CD4-positive, alpha-beta memory T cell (primary cell): Measurements from ENCODE around the gene LMAN2. TPM values are rescaled to one million over a fixed set of nuclear protein-coding genes. Genes with fewer than 3 reads are reported as not detected.

Experiments
- CTCF ChIA-PET: fragments of 350-600 bp; sonication (Branson Sonifier 250); formaldehyde crosslinking; loops from one replicate; lab custom pipeline; 2021; ENCODE audit warnings: inconsistent platforms; ENCODE audit not compliant: partially characterized antibody; lab: Charles Lee
- POLR2A ChIA-PET: fragments of 350-600 bp; sonication (Branson Sonifier 250); formaldehyde crosslinking; loops from one replicate; lab custom pipeline; 2021; ENCODE audit not compliant: partially characterized antibody; lab: Charles Lee
- DNase-seq, 5 donors: peaks; one replicate each; pipeline versions ENCODE4 v3.0.0 to v3.0.0-alpha.2; 2020 to 2022; ENCODE audit warnings: mixed read lengths in 1 of 5
- H3K27ac ChIP-seq: one replicate; pipeline ENCODE4 v1.7.0; 2013; ENCODE audit warnings: low read depth, low read length
- H3K27me3 ChIP-seq: 2 replicates; pipeline ENCODE4 v1.7.0; 2013; ENCODE audit warnings: mild to moderate bottlenecking, low read length, moderate library complexity; ENCODE audit not compliant: insufficient read depth
- H3K36me3 ChIP-seq: 2 replicates; pipeline ENCODE4 v1.7.0; 2013; ENCODE audit warnings: mild to moderate bottlenecking, low read length, moderate library complexity; ENCODE audit not compliant: insufficient read depth
- H3K4me1 ChIP-seq: 2 replicates; pipeline ENCODE4 v1.7.0; 2013; ENCODE audit warnings: mild to moderate bottlenecking, low read length, moderate library complexity; ENCODE audit not compliant: insufficient read depth
- H3K4me3 ChIP-seq, 2 donors: one replicate each; pipeline ENCODE4 v1.7.0; 2013; ENCODE audit warnings: low read length in 2 of 2, mild to moderate bottlenecking in 1 of 2
- H3K9me3 ChIP-seq, 2 donors: one replicate each; pipeline ENCODE4 v1.7.0; 2013; ENCODE audit warnings: low read length in 2 of 2, control low read depth in 1 of 2; ENCODE audit not compliant: control insufficient read depth in 1 of 2
- H3K27ac Mint-ChIP-seq, 7 donors: one replicate each; pipeline ENCODE4 v1.8.0; 2020 to 2021; ENCODE audit warnings: mixed read lengths in 7 of 7, mild to moderate bottlenecking in 6 of 7, inconsistent platforms in 3 of 7, moderate library complexity in 3 of 7
- H3K27me3 Mint-ChIP-seq, 2 donors: one replicate each; pipeline ENCODE4 v1.8.0; 2020 to 2021; ENCODE audit warnings: mixed read lengths in 2 of 2
- H3K36me3 Mint-ChIP-seq, 2 donors: one replicate each; pipeline ENCODE4 v1.8.0; 2020 to 2021; ENCODE audit warnings: mixed read lengths in 2 of 2, inconsistent platforms in 1 of 2, mild to moderate bottlenecking in 1 of 2
- H3K4me1 Mint-ChIP-seq, 4 donors: one replicate each; pipeline ENCODE4 v1.8.0; 2020 to 2021; ENCODE audit warnings: mixed read lengths in 4 of 4, mild to moderate bottlenecking in 1 of 4
- H3K4me3 Mint-ChIP-seq, 8 donors: one replicate each; pipeline ENCODE4 v1.8.0; 2020 to 2021; ENCODE audit warnings: mixed read lengths in 8 of 8, mild to moderate bottlenecking in 7 of 8, moderate library complexity in 6 of 8, inconsistent platforms in 3 of 8
- H3K9me3 Mint-ChIP-seq, 8 donors: one replicate each; pipeline ENCODE4 v1.8.0; 2020 to 2021; ENCODE audit warnings: mixed read lengths in 8 of 8, mild to moderate bottlenecking in 5 of 8, inconsistent platforms in 3 of 8, moderate library complexity in 1 of 8
- intact Hi-C: fragments of 100-400 bp; cut with micrococcal nuclease; formaldehyde crosslinking; loops from one replicate; pipeline ENCODE4 v1.15.1; 2023
- polyA plus RNA-seq, 2 donors: library from polyadenylated mRNA; unstranded; fragments of 300-500 nt; fragmentation: Illumina TruSeq; gene quantifications; one replicate each; pipeline ENCODE4 v1.2.3, GENCODE V29; 2021
- total RNA-seq, 2 experiments: library from RNA; stranded (reverse); gene quantifications; one replicate each; pipeline ENCODE4 v1.2.3, GENCODE V29; 2021

Gene LMAN2
- total and polyA plus RNA-seq, 4 experiments from 2014 or later, result 114 to 322 (median 173) TPM

GRCh38 chr5:177332896-177333260 is 18.6 kb downstream of the LMAN2 start:
- no peaks in the 10 kb centered on the region for H3K9me3 Mint-ChIP-seq
- Histone ChIP-seq H3K27me3 (no peaks in the 10 kb centered on the region), H3K4me1 (no peaks in the 10 kb centered on the region), H3K36me3 (peaks cover 75% of the 10 kb centered on the region), H3K9me3 (no peaks in the 10 kb centered on the region), H3K27ac (no peak overlapping the region), H3K4me3 (no peak overlapping the region)
- POLR2A ChIA-PET, result interaction anchor here (2.6 kb wide), 1 partner anchor 70 kb away, joined by 9 read pairs; no protein-coding TSS in a partner anchor
- no peak for DNase-seq
- H3K27me3 Mint-ChIP-seq, result no peaks in the 10 kb centered on the region
- H3K36me3 Mint-ChIP-seq, result peaks cover 24 to 64% of the 10 kb centered on the region in 2 donors
- peaks cover 1 to 6% (median 2%) of the 10 kb centered on the region in 4 donors for H3K4me1 Mint-ChIP-seq
- H3K4me3 Mint-ChIP-seq, result no peak overlapping the region
- CTCF ChIA-PET, result interaction anchor here (1.7 to 3.6 kb wide), 2 partner anchors 15 to 23 kb away, joined by 5 to 8 read pairs; no protein-coding TSS in a partner anchor
- intact Hi-C loops, result no loop called here
- peak overlapping the region in 1 of 7 donors; percentile 35 for H3K27ac Mint-ChIP-seq

DNA sequence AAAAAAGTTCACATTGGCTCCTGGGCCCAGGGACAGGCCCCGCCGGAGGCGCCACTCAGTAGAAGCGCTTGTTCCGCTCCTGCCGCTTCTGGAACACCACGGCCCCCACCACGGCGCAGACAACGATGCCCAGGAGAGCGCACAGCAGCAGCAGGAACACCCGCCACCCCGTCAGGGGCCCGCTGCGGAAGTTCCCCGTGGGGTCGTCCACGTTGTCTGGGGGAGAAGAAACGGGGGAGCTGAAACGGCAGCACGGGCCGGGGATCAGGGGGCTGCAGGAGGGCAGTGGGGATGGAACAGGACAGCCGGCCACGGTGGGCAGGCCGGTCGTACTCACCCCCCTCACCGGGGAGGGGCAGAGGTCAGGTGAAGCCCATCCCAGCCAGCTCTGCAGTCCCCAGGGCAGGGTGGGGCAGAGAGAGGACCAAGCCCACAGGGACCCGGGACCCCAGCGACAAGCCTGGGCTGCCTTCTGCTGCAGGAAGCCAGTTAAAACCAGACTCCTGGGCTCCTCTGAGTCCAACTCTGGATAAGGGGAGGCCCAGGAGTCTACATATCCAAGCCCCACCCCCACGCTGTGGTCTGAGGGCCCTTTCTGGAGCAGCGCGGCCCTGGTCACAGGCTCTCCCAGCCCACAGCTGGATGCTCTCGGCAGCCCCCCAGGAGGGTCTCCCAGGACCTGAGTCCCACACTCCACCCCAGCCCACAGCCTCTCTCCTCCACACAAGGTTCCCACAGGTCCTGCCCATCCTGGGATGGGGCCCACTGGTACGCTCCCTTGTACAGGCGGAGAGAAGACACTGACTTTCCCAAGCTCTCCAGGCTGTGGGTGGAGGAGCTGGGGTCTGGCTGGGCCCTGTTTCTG is 19.2 kb downstream of the LMAN2 start:
- intact Hi-C loops, result no loop called here
- no peaks in the 10 kb centered on the region for H3K27me3 Mint-ChIP-seq
- no peaks in the 10 kb centered on the region for H3K4me1 ChIP-seq
- no peak overlapping the region for H3K27ac Mint-ChIP-seq
- no peak overlapping the region for H3K4me3 Mint-ChIP-seq
- ChIA-PET CTCF (interaction anchor here (3.6 kb wide), 1 partner anchor 14 kb away, joined by 8 read pairs; no protein-coding TSS in a partner anchor), POLR2A (interaction anchor here (2.6 kb wide), 1 partner anchor 71 kb away, joined by 9 read pairs; no protein-coding TSS in a partner anchor)
- H3K9me3 ChIP-seq, result no peaks in the 10 kb centered on the region
- H3K27me3 ChIP-seq, result no peaks in the 10 kb centered on the region
- peaks cover 26 to 65% of the 10 kb centered on the region in 2 donors for H3K36me3 Mint-ChIP-seq
- no peak overlapping the region for H3K4me3 ChIP-seq
- no peaks in the 10 kb centered on the region for H3K9me3 Mint-ChIP-seq
- DNase-seq, result no peak
- H3K4me1 Mint-ChIP-seq, result peaks cover 0 to 6% (median 5%) of the 10 kb centered on the region in 4 donors
- H3K27ac ChIP-seq, result no peak overlapping the region
- peaks cover 68% of the 10 kb centered on the region for H3K36me3 ChIP-seq

DNA sequence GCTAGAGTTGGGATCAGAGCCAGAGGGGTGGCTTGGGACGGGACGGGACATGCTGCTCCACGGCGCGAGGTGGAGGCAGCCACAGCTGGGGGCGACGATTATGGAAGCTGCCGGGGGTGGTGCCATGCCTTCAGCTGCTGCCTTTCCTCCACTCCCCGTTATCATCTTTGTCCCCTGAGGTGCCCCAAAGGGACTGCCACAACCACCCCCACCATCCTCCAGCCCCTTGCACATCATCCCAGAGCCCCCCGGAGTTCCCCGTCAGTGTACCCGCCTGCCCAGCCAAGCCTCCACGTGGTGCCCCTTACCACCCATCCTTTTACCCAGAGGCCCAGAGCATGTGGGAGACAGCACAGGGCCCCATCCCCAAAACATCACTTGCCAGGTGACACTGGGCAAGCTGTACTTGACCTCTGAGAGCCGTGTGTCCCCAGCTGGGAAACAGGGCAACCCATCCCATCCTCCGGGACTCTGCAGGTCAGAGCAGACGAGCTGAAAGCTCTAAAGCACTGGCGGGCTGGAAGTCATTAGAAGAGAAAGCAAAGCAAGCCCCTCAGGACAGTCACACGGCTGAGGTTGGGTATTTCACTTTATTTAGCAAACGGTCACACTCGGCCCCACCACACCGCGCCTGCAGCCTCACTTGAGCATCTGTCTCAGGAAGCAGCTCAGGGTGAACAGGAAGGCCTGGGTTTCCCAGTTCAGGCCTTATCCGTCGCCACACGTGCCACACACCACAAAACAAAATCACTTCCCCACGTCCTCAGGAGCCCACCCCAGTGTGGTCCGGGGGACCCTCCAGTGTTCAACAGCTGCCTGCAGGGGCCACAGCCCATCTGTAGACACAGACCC is 20.3 kb downstream of the LMAN2 start:
- Mint-ChIP-seq H3K9me3 (no peaks in the 10 kb centered on the region), H3K4me1 (peaks cover 0 to 6% (median 5%) of the 10 kb centered on the region in 4 donors), H3K27ac (peak overlapping the region in 2 of 7 donors; percentile 12 to 48), H3K4me3 (no peak overlapping the region), H3K36me3 (peaks cover 22 to 60% of the 10 kb centered on the region in 2 donors), H3K27me3 (no peaks in the 10 kb centered on the region)
- POLR2A ChIA-PET, result interaction anchor here (2.6 kb wide), 1 partner anchor 72 kb away, joined by 9 read pairs; no protein-coding TSS in a partner anchor
- Histone ChIP-seq H3K4me3 (no peak overlapping the region), H3K9me3 (no peaks in the 10 kb centered on the region), H3K27me3 (no peaks in the 10 kb centered on the region), H3K4me1 (no peaks in the 10 kb centered on the region), H3K27ac (no peak overlapping the region), H3K36me3 (peaks cover 58% of the 10 kb centered on the region)
- CTCF ChIA-PET, result interaction anchor here (3.6 kb wide), 1 partner anchor 13 kb away, joined by 8 read pairs; no protein-coding TSS in a partner anchor
- intact Hi-C loops, result no loop called here
- no peak for DNase-seq

DNA sequence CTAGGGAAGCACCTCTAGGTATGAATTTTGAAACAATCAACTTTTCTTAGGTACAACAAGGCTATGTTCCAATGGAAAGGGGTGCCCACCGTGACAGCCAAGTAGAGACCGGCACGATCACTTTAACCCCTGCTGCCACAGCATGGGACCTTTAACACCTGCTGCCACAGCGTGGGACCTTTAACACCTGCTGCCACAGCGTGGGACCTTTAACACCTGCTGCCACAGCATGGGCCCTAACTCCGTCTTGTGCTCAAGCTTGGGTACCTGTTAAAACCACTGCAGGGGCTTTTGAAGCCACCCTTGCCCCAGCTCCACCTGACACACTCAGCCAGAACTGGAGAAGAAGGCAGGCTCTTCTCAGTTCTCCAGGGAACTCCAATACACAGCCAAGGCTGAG is 21.6 kb downstream of the LMAN2 start:
- H3K4me3 ChIP-seq, result no peak overlapping the region
- no peaks in the 10 kb centered on the region for H3K27me3 ChIP-seq
- POLR2A ChIA-PET, result no interaction called here
- H3K4me1 ChIP-seq, result no peaks in the 10 kb centered on the region
- Mint-ChIP-seq H3K9me3 (no peaks in the 10 kb centered on the region), H3K4me1 (peaks cover 0 to 6% (median 5%) of the 10 kb centered on the region in 4 donors), H3K27me3 (no peaks in the 10 kb centered on the region), H3K4me3 (no peak overlapping the region), H3K36me3 (peaks cover 15 to 54% of the 10 kb centered on the region in 2 donors), H3K27ac (peak overlapping the region in 2 of 7 donors; percentile 17 to 31)
- intact Hi-C loops, result no loop called here
- no peak for DNase-seq
- CTCF ChIA-PET, result no interaction called here
- no peaks in the 10 kb centered on the region for H3K9me3 ChIP-seq
- peaks cover 45% of the 10 kb centered on the region for H3K36me3 ChIP-seq
- no peak overlapping the region for H3K27ac ChIP-seq

- H3K27me3 ChIP-seq, result no peaks in the 10 kb centered on the region
- DNase-seq, result no peak
- Mint-ChIP-seq H3K27ac (peak overlapping the region in 2 of 7 donors; percentile 36 to 53), H3K9me3 (no peaks in the 10 kb centered on the region), H3K4me1 (peaks cover 0 to 6% (median 2%) of the 10 kb centered on the region in 4 donors), H3K36me3 (peaks cover 13 to 47% of the 10 kb centered on the region in 2 donors), H3K4me3 (no peak overlapping the region), H3K27me3 (no peaks in the 10 kb centered on the region)
- peaks cover 33% of the 10 kb centered on the region for H3K36me3 ChIP-seq
- POLR2A ChIA-PET, result interaction anchor here (1.1 to 1.7 kb wide), 2 partner anchors 9 to 19 kb away, joined by 3 read pairs; no protein-coding TSS in a partner anchor
- H3K4me3 ChIP-seq, result no peak overlapping the region
- no peak overlapping the region for H3K27ac ChIP-seq
- CTCF ChIA-PET, result interaction anchor here (1.0 to 3.0 kb wide), 2 partner anchors 11 to 62 kb away, joined by 4 to 13 read pairs; no protein-coding TSS in a partner anchor
- intact Hi-C loops, result no loop called here
- no peaks in the 10 kb centered on the region for H3K4me1 ChIP-seq
- H3K9me3 ChIP-seq, result no peaks in the 10 kb centered on the region
Measured at GRCh38 chr5:177328545-177329231, 22.8 kb downstream of the LMAN2 start.

GRCh38 chr5:177327539-177328522 is 23.6 kb downstream of the LMAN2 start:
- no peak for DNase-seq
- H3K9me3 Mint-ChIP-seq, result no peaks in the 10 kb centered on the region
- peaks cover 0 to 6% (median 2%) of the 10 kb centered on the region in 4 donors for H3K4me1 Mint-ChIP-seq
- Histone ChIP-seq H3K4me3 (no peak overlapping the region), H3K4me1 (no peaks in the 10 kb centered on the region), H3K27me3 (no peaks in the 10 kb centered on the region), H3K27ac (no peak overlapping the region), H3K9me3 (no peaks in the 10 kb centered on the region), H3K36me3 (peaks cover 24% of the 10 kb centered on the region)
- POLR2A ChIA-PET, result interaction anchor here (0.7 to 1.7 kb wide), 5 partner anchors 8 to 41 kb away, joined by 3 to 4 read pairs (median 3); partner anchors contain the start of gene RGS14
- H3K36me3 Mint-ChIP-seq, result peaks cover 16 to 43% of the 10 kb centered on the region in 2 donors
- CTCF ChIA-PET, result interaction anchor here (0.9 to 3.0 kb wide), 5 partner anchors 10 to 128 kb away, joined by 3 to 13 read pairs (median 4); no protein-coding TSS in a partner anchor
- H3K27ac Mint-ChIP-seq, result peak overlapping the region in 6 of 7 donors; percentile 5 to 84 (median 56)
- no peaks in the 10 kb centered on the region for H3K27me3 Mint-ChIP-seq
- intact Hi-C loops, result no loop called here
- peak overlapping the region in 6 of 8 donors; percentile 9 to 62 (median 36) for H3K4me3 Mint-ChIP-seq
